Bone marrow (tissue), 2 donors: ENCODE results near the gene LNP1.
"Not testable (repeated sequence)": the region's sequence is repeated elsewhere in the genome, so short reads cannot be mapped to it uniquely, and the experiment has no call there.

ENCODE experiments used
- DNase-seq, 2 donors: peaks; one replicate each; lab custom pipeline; 2025; lab: John Stamatoyannopoulos, UW

Gene LNP1

DNA sequence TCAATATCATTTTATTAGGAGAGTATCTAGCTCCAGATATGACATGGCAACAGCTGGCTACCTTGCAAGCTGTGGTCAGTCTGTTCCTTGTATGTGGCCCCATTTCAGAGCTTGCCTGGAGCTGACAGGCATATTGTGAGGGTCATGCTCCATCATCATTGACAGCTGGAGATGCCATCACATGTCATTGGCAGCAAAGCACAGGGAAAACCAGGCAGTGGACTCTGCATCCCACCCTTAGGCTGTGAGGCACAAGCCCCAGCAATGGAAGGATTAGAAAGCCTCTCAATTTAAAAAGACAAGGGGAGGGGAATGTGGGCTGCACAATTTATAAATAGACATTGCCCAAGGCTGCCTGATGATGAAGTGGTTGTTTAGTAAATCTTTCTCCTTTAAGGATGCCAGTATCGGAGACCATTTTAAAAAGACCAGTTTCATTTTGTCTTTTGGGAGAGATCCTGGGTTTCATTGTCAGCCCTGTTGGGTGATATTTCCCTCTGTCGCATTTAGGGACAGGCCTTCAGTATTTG lies 27.9 kb downstream of the LNP1 start:
- DNase-seq: no peak

DNA sequence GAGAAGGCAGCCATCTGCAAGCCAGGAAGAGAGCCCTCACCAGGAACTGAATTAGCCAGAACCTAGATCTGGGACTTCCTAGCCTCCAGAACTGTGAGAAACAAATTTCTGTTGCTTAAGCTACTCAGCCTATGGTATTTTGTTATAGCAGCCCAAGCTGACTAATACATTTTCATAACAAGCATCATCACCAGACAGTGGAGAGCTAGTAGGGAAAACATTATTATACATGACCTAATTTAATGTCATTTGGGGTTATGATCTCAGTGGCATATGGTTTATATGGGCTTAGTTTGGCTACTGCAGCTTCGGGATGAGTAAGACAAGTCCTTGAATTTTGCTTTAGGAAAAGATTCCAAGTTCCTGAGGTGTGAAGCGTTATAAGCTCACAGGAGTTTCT lies 35.6 kb downstream of the LNP1 start:
- no peak for DNase-seq

DNA sequence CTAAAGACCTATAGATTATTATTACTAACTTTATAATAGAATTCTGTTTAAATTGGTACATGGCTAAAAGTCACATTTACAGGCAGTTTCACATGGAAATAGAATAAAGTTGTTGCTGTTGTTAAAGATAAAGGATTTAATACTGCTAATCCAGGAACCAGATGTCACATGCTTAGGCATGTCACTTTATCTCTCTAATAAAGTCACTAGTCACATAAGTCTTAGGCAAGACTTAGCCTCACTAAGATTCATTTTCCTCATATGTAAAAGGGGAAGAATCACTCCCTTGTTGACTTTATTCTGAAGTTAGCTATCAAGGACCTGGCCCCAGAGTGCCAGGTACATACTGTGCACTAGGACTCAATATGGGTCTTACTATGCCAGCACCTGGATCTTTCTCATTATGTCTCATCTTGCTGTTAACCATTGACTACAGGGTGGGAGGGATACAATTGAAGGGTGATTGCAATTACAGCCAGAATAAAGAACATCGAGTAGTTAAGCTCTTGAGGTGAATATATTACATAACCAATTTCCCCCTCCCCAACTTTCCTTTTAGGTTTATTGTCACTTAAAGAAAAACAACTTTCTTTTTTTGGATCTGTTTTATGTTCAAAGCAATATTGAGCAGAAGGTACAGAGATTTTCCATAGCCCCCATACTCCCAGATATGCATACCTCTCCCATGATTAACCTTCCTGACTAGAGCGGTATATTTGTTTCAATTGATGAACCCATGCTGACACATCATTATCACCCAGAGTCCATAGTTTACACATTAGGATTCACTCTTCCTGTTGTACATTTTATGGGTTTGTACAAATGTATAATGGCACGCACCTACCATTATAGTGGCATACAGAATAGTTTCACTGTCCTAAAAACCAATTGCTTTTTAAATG lies 36.6 kb downstream of the LNP1 start:
- no peak for DNase-seq

- no peak for DNase-seq
Measured at GRCh38 chr3:100438623-100438974, 37.3 kb downstream of the LNP1 start.

DNA sequence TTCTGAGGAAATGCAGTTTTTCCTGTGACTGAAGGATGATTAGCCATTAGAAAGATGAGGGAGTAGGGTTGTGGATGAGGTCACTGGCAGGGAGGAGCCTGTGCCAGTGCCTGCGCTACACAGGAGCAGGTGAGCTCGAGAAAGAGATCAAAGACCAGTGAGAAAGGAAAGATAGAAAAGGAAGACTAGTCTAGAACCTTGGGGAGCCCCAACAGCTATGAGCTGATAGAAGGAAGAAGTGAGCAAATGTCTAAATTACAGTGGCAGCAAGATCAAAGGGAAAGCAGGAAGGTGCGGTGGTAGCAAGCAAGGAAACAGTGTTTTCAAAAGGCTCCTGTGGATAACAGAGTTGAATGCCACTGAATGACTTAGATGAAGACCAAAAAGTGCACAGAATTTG lies 39.6 kb downstream of the LNP1 start:
- no peak for DNase-seq

DNA sequence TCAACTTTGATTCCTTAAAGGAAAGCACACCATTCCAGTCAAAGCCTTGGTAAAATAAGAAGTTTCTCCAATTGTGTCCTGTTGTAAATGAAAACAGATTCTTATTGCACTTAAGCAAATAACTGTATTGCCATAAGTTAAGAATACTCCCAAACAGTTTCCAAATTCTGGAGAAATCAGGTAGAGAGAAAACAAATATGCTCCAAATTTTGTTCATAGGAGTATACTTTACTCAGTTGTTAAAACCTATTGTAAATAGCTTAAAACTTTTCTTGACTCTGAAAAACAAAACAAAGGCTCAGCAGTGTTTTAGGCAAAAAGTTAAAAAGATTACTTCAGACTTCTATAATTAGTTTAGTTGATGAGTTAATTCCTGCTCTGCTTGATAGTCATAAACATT lies 42.4 kb downstream of the LNP1 start:
- no peak for DNase-seq

- DNase-seq: not testable (repeated sequence)
Measured at GRCh38 chr3:100447067-100447466, 45.7 kb downstream of the LNP1 start.

DNA sequence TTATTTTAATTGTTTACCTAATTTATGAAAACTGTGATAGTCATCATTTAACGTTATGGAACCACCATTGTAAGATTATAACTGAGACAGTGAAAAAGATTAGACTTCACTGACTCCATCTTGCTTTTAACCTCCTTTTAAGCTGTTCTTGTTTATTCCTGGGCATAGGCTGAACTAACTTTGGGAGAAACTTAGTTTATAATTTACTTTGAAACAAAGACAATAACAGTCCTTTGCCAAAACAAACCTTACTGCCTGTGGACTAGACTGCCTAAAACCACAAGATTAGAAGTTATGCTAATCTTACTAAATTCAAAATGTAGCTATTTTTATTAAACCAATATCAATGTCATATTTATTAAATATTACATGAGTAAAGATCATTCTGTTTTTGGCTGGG lies 46.7 kb downstream of the LNP1 start:
- no peak for DNase-seq

GRCh38 chr3:100449214-100449613 lies 47.9 kb downstream of the LNP1 start:
- DNase-seq: no peak

GRCh38 chr3:100454677-100455076 lies 53.3 kb downstream of the LNP1 start:
- no peak for DNase-seq

- DNase-seq: peak in 1 of 2 donors; percentile 23
Measured at GRCh38 chr3:100455841-100456550, 54.7 kb downstream of the LNP1 start.

DNA sequence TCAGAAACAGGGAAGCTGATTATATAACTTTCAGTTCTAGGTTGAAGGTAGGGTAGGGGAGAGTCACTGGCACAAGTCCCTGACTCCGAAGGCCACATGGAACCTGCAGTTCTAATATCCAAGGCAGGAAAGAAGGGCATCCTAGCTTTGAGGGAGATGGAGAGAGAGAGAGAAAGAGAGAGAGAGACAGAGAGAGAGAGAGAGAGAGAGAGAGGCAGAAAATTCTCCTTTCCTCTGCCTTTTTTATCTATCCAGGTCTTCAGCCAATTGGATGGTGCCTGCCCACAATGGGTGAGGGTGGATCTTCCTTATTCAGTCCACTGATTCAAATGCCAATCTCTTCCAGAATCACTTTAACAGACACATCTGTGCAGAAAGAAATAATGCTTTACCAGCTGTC lies 55.4 kb downstream of the LNP1 start:
- DNase-seq: no peak

GRCh38 chr3:100457811-100458210 lies 56.5 kb downstream of the LNP1 start:
- no peak for DNase-seq

GRCh38 chr3:100458814-100459213 lies 57.5 kb downstream of the LNP1 start:
- no peak for DNase-seq

- peak in 1 of 2 donors; percentile 23 for DNase-seq
Measured at GRCh38 chr3:100463002-100463401, 61.7 kb downstream of the LNP1 start.

DNA sequence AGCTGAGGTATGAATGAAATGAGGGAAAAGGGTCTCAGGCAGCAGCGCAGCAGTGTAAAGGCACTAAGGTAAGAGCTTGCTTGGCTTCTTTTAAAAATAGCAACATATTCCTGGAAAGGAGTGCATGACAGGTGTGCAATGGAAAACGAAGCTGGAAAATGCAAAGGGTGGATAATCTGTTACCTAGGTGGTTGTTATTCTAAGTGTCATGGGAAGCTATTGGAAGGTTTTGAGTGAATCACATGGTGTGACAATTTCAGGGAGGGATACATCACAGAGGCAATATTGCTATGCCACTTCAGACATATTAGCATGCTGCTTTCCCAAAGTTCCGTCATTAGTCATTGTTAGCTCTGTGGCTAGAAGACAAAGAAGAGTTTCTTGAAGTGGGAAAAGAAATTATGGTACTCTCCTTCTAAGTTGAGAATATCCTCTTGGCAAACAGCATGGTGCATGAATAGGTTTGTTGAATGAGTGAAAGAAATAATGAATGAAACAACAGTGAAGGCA lies 62.4 kb downstream of the LNP1 start:
- DNase-seq: no peak

DNA sequence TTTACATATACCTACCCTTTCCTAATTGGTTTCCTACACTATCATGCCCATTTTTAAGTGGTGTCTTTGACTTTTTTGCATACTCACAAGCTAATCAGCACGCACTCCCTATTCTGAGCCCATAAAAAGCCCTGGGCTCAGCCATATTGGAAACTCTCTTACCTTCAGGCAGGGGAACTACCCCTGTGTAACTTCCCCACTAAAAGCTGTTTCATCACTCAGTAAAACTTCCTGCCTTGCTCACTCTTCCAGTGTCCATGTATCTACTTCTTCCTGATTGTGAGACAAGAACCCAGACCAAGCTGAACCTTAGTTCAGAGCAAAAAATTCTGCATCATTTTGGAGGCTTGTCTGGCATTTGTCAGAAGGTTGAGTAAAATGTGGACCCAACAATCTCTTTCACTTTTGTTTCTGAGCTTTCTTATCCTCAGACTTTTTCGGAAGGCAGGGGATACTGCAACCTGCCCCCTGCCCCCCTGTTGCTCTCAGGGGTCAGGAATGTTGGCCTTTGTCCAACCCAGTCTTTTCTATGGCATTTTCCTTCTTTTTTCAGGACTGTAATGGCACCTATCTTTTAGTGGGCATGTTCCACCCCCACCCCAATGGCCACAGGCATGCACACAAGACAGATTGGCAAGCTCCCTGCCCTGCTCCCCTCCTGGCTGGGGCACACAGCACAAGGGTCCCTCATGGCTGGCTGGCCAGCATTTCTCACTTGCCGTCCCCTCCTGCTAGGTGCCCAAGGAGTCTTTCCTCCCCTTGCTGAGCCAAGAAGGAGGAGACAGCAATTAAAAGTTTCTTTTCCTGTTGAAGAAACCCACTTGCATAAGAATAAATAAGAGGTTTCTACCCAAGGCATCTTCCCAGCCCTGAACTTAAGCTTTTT lies 64.8 kb downstream of the LNP1 start:
- DNase-seq: peak in 1 of 2 donors; percentile 10

DNA sequence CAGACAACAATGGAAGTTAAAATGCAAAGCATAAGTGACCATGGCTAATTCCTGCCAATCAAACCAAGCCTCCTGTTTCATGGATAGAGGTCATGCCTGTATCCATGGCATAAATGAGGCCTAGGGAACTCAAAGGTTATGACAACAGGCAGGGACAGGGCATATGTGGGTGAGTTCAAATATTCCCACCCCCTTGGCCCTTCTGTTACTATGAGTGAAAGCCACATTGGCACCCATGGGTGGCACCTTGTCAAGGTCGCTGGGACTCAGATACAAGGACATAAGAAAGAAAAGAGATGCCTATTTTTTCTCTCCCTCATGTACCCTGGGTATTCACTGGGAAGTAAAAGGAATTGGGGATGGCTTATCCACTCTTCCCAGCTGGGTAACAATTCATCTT lies 65.8 kb downstream of the LNP1 start:
- no peak for DNase-seq

DNA sequence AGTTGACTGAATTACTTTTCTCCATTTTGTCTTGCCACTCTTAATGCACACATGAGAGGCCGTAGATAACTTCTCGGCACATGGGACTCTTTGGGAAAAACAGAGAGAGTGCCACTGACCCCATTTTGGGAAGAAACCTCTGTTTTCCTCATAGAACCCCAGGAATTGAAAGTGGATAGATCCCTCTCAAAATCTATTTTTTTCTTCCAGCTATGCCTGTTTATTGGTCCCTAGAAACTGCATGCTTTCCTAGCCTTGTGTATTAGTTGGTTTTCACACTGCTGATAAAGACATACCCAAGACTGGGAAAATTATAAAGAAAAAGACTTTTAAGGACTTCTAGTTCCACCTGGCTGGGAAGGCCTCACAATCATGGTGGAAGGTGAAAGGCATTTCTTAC lies 67.3 kb downstream of the LNP1 start:
- DNase-seq: no peak

- no peak for DNase-seq
Measured at GRCh38 chr3:100470951-100471350, 69.6 kb downstream of the LNP1 start.

DNA sequence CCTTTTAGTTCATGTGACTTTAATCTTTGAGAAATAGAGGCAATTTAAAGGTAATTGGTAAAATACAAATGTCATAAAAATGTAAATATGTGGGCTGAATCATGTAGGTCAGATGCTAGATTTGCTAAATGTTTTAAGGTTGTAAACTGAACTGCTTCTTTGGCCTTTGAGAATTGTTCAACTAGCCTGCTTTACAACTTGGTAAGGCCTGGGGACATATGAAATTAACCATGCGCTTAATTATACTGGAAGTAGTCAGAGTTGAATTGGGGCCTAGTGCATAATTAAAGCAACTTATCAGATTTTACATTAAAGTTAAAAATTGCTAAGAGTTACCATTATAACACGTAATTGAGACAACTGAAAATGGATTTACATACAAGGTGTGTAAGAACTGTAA lies 70.1 kb downstream of the LNP1 start:
- no peak for DNase-seq

DNA sequence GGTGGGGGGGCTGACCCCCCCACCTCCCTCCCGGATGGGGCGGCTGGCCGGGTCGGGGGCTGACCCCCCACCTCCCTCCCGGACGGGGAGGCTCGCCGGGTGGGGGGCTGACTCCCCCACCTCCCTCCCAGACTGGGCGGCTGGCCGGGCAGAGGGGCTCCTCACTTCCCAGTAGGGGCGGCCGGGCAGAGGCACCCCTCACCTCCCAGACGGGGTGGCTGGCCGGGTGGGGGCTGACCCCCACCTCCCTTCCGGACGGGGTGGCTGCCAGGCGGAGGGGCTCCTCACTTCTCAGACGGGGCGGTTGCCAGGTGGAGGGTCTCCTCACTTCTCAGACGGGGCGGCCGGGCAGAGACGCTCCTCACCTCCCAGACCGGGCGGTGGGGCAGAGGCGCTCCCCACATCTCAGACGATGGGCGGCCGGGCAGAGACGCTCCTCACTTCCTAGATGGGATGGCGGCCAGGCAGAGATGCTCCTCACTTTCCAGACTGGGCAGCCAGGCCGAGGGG lies 76.6 kb downstream of the LNP1 start:
- not testable (repeated sequence) for DNase-seq
